Bronchial epithelial cell (primary cell): ENCODE measurements around the gene OLIG2. TPM values are rescaled to one million over a fixed set of nuclear protein-coding genes. Genes with fewer than 3 reads are reported as not detected.

Experiments
- DNase-seq: peaks from one replicate; pipeline ENCODE4 v3.0.0-alpha.2; 2010; ENCODE audit warnings: low read depth
- FAIRE-seq: peaks from 2 replicates; lab custom pipeline; 2011; peaks lifted over from hg19 to GRCh38; lab: Jason Lieb, UNC
- H3K27me3 ChIP-seq: 2 replicates; pipeline ENCODE4 v1.5.1; 2011; ENCODE audit warnings: low read length; ENCODE audit not compliant: control insufficient read depth, insufficient read depth
- H3K36me3 ChIP-seq: 2 replicates; pipeline ENCODE4 v1.5.1; 2011; ENCODE audit warnings: low read length; ENCODE audit not compliant: control insufficient read depth, insufficient read depth
- H3K4me3 ChIP-seq: 2 replicates; pipeline ENCODE4 v1.5.1; 2011; ENCODE audit warnings: mild to moderate bottlenecking, low read depth, low read length, control low read depth
- CTCF ChIP-seq: IDR thresholded peaks from 2 replicates; pipeline ENCODE4 v1.5.1; 2011; ENCODE audit warnings: mild to moderate bottlenecking, moderate library complexity, low read length, control low read depth, inconsistent platforms; ENCODE audit not compliant: insufficient read depth, severe bottlenecking
- total RNA-seq: library from RNA; depleted of rRNA; stranded (reverse); fragments of >200 nt; gene quantifications from 2 replicates; pipeline ENCODE4 v1.2.1, GENCODE V29; 2014

The OLIG2 gene
- total RNA-seq, 1 donor from 2014 or later: not detected

DNA sequence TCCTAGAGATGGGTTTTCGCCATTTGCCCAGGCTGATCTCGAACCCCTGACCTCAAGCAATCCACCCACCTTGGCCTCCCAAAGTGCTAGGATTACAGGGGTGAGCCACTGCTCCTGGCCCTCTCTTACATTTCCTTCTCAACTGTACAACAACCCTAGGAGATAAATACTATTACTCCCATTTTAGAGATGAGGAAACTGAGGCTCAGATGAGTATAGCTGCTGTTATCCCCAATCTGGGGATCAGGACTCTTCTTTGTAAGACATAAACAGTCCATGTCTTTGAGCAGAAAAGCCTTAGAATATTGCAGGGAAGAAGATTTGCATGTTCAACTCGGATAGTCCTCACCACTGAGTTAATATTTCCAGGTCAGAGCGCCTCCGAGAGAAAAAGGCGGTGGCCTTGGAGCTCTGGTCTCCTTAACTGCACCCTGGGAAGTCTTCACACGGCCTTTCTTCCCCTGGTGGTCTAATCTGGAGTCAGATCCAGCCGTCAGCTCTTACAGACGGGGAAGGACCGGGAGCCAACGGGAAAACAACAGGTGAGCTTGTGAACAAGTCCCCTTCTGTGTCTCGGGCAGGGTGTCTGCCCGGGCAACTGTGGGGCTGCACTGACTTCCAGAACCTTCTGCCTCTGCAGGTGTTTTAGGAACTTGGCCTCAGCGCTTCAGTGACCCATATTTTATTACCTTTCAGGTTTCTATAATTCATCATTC lies 38.3 kb downstream of the OLIG2 start:
- peaks cover 20% of the 10 kb centered on the region for H3K27me3 ChIP-seq
- no peak overlapping the region for H3K4me3 ChIP-seq
- DNase-seq (no peak), FAIRE-seq (no peak)
- H3K36me3 ChIP-seq: no peaks in the 10 kb centered on the region
- no peak for TF ChIP-seq CTCF

DNA sequence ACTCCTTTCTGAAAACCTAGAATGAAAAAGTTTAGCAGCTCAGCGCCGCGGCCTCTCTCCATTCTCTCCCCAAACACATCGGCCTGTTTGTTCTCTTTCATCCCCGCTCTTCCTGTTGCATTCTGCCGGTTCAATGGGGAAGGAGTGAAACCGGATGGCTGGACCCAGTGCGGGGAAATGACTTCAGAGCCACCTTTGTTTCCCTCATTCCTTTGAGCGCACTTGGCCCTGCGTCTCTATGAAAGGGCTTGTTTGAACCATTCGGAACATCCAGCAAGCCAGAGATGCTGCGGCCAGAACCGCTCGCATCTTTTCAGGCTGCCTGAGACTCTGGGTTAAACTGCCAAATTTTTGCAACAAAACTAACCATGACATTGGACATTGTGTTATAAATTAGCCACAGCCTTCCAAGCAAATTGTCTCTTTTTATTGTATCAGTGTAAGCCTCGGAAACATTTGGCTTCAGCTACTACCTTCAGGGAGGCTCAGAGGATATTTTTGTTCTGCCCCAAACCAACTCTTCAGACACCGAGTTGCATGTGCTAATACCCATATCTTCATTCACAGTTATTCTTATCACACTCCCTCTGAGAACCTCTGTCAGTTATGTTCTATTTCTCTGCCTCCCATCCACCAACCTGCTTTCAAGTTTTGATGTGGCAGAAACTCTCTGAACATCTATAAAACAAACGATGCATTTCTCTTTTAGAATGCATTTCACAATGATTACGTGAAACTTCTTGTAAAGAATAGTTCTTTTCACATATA lies 39.1 kb downstream of the OLIG2 start:
- DNase-seq: no peak
- Histone ChIP-seq H3K27me3 (peaks cover 22% of the 10 kb centered on the region), H3K36me3 (no peaks in the 10 kb centered on the region), H3K4me3 (no peak overlapping the region)
- FAIRE-seq: no peak
- TF ChIP-seq CTCF: no peak

DNA sequence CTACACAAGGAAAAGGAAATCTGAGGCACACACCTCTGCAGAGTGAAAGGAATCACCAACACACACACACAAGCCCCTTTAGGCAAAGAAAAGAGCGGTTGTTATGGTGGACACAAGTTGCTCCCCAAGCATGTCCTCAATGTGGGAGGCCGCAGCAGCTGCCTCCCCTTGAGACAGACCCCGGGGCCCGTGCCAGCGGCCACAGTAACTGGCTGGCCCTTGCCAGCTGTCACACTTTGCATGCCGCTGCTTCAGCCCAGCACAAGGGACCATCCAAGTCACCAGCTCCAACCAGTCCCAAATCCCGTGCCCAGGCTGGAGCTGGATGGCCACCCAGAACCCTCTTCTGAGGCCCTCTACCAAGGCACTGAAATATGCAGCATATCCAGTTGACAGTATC lies 41.3 kb downstream of the OLIG2 start:
- no peak for FAIRE-seq
- no peak for TF ChIP-seq CTCF

GRCh38 chr21:33067457-33067856 lies 41.7 kb downstream of the OLIG2 start:
- Histone ChIP-seq H3K36me3 (no peaks in the 10 kb centered on the region), H3K27me3 (peaks cover 32% of the 10 kb centered on the region), H3K4me3 (no peak overlapping the region)
- TF ChIP-seq CTCF: no peak
- DNase-seq (no peak), FAIRE-seq (no peak)

More for the DNA sequence above, 41.3 kb downstream of the OLIG2 start:
- no peaks in the 10 kb centered on the region for H3K36me3 ChIP-seq
- no peak for DNase-seq
- no peak overlapping the region for H3K4me3 ChIP-seq
- H3K27me3 ChIP-seq: peaks cover 30% of the 10 kb centered on the region

DNA sequence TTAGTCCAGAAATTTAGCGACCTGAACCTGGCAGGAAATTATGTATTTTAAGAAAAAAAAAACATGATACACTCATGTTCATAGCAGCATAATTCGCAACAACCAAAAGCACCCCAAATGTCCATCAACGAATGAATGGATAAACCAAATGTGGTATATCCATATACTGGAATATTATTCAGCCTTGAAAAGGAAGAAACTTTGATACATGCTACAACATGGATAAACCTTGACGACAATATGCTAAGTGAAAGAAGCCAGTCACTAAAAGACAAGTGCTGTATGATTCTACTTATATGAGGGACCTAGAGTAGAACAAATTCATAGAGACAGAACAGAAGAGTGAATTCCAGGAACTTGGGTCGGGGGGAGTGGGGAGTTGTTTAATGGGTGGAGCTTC lies 43.5 kb downstream of the OLIG2 start:
- no peak for DNase-seq
- Histone ChIP-seq H3K4me3 (no peak overlapping the region), H3K27me3 (peaks cover 45% of the 10 kb centered on the region), H3K36me3 (no peaks in the 10 kb centered on the region)
- FAIRE-seq: no peak
- TF ChIP-seq CTCF: no peak
